Measurements from ENCODE around the gene MOB4. TPM values are rescaled to one million over a fixed set of nuclear protein-coding genes. Genes with fewer than 3 reads are reported as not detected.
"Not testable (repeated sequence)": the region's sequence is repeated elsewhere in the genome, so short reads cannot be mapped to it uniquely, and the experiment has no call there.

Gene MOB4
- 41.7 TPM for polyA plus RNA-seq (2013, experiment 1 of 2; ENCODE audit: insufficient read length)
- 54.5 TPM for polyA plus RNA-seq (2013, experiment 2 of 2; ENCODE audit: insufficient read length)

DNA sequence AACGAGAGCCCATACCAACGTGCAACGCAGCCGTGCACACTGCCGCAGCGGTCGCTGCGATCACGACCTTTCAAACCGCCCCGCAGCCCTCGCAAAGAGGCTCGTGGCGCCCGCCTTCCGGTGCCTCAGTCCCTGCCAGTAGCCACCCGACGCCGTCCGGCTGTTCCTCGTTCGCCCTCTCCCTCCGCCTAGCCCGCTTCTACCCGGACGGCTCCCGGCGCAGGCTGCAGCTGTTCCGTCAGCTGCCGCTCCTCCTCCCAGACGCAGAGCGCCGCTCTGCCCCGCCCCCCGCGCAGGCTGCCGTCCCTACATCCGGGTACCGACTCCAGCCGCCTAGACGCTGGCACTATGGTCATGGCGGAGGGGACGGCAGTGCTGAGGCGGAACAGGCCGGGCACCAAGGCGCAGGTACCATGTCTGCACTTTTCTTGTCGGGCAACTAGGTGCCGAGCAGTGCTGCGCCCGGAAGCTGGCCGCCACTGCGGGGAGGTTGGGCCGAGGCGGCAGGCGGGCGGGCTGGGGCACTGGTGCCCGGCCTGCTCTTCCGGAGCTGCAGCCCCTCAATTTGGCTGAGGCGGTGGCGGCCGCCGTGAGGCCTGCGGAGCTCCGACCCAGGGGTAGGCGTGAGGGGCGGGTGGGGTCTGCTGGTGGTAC, at the start of gene MOB4:
TSS of gene MOB4 (plus strand) at position 328 of the 654 bp plus-strand sequence. CDS start at position 349, 21 bp downstream.
- DNase-seq = peak; percentile 96

DNA sequence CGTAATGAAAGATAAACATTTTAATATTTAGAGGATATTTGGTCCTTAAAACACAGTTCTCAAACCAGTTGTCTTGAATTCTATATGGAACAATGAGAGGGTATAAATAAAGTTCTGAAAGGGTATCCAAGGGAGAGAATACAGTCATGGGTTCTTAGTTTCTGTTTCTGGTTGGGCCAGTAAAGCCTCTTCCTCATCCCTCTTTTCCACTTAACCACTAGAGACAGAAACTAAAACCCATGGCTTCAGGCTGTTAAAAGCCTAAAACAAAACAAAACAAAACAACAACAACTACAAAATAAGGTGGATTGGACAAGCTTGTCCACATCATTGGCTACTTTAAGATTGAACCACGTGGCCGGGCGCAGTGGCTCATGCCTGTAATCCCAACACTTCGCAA, 43.7 kb upstream of the MOB4 start:
- no peak for DNase-seq

DNA sequence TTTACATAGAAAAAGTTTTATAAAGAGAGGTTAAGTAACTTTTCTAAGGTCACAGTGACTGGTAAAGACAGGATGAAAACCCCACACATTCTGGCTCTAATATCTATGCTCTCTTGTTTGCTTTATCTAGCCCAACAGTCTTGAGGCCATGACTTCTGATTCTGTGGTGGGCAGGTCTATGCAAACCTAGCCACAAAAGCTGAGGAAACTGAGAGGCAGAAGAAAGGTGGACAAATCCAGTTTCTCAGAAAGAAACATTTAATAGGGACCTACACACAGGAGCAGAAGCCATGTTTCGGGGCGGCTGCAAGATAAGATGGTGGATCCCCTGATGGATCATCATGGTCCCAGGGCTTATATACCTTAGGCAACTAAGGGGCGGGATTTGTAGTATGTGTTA, 38.1 kb upstream of the MOB4 start:
- no peak for DNase-seq

DNA sequence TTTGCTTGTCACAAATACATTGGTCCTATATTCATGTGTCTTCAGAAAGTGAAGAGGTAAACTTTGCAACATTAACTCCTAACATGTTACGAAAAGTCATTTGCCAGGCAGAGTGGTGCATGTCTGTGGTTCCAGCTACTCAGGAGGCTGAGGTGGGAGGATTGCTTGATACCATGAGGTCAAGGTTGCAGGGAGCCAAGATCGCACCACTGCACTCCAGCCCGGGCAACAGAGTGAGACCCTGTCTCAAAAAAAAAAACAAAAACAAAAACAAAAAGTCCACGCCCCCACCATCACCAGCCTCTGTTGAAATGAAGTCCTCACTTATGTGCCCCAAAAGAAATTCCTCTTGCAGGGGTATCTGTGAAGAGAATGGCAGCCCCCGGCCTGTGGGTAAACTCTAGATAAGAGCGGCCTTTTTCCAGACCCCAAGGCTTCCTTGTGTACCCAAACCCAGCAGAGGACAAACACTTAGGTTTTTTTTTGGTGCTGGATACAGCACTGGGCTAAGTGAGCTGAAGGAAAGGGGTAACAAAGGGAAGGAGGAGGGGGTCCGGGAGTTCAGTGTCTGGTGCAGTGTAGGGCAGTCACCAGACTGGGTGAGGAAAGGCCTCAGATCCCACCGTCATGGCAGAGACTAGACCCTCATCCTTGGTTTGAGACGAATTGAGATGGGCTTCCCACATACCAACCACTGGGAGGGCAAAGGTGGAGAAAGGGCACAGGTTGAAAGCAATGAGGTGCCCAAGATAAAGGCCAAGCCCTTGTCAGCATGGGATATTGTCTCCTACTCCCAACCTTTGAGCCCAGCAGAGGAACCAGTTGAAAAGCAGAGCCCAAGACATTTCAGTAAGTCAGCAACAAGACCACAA, 35.5 kb upstream of the MOB4 start:
- no peak for DNase-seq

DNA sequence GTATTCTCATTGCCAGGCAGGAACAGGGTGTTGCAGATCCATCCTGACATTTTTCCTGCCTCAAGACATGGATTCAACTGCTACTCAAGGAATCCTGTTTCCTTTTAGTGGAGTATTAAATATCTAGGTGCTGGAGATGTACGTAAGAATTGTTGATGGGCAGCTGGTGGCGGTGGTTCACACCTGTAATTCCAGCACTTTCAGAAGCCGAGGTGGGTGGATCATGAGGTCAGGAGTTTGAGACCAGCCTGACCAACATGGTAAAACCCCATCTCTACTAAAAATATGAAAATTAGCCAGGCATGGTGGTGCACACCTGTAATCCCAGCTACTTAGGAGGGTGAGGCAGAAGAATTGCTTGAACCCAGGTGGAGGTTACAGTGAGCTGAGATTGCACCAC, 31.6 kb upstream of the MOB4 start:
- not testable (repeated sequence) for DNase-seq

DNA sequence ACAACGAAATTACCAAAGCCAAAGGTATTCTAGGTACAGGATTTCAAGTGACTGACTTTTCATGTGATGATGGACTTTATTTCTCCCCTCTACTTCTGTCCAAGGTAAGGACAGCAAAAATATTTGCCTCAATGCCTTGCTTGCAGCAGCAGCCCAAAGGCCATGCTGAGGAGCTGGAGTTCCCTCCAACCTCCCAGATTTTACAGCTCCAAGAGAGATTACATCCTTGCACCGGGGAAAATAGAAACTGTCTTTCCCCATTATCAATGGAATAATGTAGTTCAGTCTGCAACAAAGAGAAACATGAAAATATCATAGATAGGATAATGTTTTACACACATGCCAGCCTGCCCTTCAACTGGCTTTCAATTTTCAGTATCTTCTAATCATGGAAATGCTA, 29.7 kb upstream of the MOB4 start:
- DNase-seq = no peak

DNA sequence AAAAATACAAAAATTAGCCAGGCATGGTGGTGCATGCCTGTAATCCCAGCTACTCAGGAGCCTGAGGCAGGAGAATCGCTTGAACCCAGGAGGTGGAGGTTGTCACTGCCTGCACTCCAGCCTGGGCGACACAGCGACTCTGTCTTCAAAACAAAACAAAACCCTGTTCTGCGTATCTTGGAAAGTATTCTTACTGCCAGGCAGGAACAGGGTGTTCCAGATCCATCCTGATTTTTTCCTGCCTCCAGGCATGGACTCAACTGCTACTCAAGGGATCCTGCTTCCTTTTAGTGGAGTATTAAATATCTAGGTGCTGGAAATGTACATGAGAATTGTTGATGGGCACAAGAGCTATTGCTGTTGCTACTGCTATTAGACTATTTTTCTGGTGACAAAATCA, 28.5 kb upstream of the MOB4 start:
- DNase-seq = no peak

DNA sequence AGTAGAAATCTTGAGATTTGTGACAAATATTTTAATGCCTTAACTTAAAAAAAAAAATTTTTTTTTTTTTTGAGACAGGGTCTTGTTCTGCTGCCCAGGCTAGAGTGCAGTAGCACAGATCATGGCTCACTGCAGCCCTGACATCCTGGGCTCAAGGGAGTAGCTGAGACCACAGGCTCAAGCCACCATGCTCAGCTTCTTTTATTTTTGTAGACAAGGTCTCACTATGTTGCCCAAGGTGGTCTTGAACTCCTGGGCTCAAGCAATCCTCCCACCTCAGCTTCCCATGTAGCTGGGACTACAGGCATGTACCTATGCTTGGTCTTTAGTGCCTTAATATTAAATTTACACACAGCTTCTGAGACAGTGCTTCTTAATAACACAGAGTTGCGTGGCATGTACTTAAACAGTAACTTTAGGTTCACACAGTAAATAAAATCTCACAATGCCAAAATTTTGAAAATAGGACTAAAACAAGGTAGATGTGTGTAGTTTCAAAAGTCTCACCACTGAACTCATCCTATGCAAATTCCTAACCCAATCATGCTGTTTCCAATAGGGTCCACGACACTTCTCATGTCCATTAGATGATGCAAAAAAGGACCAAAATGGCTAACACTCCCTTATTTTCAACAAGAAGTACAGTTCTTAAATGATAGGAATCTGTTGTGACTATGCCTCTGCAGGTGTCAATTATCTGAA, 20.3 kb upstream of the MOB4 start:
- no peak for DNase-seq

DNA sequence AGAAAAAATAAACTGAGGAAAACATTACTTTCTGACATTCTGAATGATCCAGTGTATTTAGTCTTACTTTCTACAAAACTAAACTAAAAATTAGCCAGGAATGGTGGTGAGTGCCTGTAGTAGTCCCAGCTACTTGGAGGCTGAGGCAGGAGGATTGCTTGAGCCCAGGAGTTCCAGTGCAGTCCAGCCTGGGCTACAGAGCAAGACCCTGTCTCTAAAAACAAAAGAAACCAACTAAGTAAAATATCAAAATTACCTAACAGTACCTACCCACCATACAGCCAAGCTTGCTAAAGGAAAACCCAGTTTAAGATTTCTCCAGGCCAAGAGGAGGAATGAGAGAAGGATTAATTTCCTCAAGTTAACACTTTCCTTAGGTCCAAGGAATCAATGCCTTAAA, 19.2 kb upstream of the MOB4 start:
- DNase-seq = no peak

DNA sequence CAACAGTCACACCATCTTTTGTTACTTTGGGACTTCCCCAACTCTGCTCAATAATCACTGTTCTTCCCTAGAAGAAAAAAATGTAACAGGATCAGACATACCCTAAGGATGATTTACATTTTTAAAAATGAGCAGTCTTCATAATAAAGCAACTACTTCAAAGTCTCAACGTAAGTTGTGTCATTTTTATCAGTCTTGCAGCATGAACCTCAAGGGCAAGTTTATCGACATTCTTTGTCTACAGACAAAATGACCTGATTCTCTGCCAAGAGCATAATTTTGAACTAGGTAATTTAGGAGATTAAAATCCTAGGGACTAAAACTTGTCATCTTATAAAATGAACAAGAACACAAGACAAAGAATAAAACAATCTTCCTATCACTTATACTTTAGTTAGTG, 18.5 kb upstream of the MOB4 start:
- no peak for DNase-seq

DNA sequence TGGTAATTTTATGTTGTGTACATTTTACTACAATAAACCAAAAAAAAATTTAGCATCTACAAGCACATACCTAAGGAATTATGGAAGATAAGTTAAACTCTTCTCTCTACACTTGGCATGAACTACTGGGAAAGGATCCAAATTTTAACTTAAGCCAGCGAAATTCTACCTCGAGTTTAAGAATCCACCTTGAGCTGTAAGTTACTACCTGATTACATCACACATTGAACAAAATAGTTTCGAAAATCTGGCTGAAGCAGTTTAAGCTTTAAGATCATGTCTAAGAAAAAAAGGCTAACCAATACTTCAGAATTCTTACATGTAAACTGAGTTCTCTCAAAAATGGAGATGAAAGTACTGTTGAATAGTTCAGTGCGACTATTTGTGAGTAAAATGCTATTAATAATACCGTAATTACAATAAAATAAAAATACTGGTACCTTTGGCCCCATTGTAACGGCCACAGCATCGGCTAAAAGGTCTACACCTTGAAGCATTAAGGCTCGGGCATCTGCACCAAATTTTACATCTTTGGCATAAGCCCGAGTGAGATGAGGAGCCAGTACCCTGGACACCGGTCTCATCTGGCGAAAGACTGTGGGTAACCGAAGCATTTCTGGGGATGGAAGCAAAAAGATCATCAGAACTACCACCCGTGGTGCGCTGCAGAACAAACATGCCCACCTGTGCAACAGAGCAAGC, 17.5 kb upstream of the MOB4 start:
- peak; percentile 5 for DNase-seq

DNA sequence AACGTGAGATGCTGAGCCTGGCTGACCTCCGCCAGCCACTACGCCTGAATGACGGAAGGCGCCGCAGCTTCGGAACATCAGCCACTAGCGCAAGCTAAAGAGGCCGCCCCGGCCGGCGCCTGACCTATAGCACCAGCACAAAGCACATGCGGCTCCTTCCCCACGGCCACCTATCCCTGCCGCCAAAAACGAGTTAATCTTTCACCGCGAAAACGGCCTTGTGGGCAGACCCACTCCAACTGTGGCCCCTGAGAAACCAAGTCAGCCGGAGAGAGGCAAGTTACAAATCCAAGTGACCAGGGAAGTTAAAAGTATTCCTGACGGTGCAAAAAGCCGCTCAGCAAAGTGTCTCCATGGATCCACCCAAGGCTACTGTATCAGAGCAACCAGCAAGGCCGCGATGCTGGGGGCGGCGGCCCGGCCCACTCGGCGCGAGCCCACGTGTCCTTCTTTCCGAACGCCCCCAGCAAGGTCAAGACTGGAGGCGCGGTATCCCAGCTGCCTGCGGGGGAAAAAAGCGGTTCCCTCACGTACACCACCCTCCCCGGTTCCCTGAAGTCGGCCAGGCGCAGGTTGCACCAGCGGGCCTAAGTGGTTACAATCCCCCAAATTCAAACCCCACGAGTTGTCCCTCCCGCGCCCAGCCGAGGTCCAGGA, 16.8 kb upstream of the MOB4 start:
- DNase-seq = peak; percentile 22

DNA sequence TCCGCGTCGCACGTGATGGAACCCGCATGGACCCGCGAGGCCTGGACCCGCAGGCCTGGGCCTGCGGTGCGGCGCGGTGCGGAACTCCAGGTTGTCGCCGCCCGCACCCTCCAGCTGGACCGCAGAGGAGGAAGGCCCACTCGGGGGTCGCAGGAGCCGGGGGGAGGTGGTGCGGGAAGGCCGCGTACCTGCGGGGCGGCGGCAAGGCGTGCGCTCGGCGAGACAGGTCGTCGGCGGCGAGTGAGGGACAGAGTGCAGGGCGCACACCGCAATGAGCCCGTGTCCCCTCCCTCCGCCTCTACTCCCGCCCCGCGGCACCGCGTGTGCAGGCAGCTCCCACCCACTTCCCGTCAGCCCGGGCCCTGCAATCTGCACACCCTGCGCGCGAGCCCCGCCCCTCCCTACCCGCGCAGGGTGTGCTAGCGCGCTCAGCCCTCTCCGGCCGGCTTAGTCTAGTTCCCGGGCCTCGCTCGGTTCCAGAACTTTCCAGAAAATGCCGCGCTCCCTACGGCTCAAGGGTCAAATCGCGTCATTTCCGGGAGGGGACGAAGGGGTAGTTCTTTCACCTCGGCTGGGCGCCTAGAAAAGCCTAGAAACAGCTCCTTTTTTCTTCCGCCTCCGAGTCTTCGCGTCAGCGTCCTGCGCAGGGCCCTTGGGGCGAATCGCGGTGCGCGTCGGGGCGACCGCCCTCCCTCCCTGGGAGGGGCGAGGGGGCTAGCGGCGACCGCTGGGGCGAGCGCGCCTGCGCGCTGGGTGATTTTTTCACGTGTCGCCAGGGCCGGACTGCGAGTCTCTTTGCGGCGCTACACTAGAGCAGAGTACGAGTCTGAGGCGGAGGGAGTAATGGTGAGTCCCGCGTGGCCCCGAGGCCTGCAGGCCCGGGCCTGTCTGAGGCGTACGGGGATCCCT, 16.0 kb upstream of the MOB4 start, which contains the start of the genes HSPD1 and HSPE1:
TSS of gene HSPD1 (minus strand) at position 247 of the 909 bp plus-strand sequence. CDS start 992 bp downstream, outside the sequence.
TSS of gene HSPE1 (plus strand) at position 786 of the 909 bp plus-strand sequence. CDS start at position 844, 58 bp downstream.
- DNase-seq = peak; percentile 100

DNA sequence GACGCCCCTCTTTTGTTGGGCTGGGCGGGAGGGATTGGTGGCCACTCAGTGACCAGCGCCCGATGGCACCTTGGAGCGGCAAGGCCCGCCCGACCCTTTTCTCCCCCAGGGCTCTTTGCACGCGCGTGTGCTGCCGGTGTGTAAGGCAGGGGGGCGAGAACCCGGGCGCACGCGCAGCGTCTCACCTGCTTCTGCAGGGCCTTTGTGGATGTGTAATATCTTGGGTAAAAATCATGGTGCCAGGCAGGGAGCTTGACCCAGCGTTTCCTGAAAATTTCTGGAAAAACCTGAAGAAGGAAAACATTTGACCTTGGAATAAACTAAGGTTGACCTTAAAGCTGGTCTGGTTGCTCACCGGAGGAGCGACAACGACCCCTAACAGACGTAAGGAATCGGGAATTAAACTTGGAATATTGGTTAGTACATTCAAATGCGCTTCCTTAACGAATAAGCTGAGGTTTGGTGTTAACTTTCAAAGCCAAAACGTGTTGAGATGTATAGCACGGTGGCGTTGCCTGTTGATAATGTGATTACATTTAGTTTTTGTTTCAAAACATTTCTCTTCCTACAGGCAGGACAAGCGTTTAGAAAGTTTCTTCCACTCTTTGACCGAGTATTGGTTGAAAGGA, 15.2 kb upstream of the MOB4 start:
- peak; percentile 3 for DNase-seq

DNA sequence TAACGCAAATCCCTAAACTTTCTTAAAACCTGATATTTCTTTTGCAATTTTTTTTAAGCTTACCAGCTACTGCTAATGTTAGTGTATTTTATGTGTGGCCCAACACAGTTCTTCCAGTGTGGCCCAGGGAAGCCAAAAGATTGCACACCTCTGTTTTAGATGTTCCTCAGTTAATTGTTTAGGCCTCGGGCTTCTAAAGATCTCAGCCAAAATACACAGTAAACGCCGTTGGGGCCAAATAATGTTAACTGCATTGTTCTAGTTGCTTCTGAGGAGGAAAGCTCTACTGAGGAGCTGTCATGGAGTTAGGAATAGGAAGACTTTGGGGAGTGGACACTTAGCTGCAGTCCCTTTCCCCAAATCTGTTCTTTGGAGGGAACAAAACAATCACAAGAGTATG, 13.7 kb upstream of the MOB4 start:
- DNase-seq = no peak

DNA sequence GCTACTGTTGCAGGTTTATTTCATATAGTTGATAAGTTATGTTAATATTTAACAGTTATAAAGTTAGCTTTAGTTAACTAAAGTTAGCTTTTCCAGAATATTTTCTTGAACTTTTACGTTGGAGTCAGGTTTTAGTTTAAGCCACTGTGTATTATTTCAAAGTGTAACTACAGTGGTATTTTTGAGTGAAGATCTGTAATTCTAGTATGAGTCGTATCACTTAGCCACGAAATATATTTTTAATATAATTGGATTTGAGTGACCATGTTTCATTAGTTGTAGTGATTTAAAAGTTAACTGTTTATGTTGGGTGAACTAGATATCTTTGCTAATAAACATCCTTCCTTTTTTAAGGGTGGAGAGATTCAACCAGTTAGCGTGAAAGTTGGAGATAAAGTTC, 13.2 kb upstream of the MOB4 start:
- DNase-seq = no peak

DNA sequence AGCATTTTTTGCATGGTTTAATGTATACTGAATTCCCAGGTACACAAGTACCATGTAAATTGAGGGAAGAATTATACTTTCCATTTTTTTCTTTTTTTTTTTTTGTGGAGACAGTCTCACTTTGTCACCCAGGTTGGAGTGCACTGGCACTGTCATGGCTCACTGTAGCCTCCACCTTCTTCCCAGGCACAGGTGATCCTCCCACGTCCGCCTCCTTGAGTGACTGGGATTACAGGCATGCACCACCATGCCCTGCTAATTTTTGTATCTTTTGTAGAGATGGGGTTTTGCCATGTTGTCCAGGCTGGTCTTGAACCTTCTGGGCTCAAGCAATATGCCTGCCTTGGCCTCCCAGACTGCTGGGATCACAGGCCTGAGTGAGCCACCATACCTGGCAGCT, 11.9 kb upstream of the MOB4 start:
- DNase-seq = no peak

DNA sequence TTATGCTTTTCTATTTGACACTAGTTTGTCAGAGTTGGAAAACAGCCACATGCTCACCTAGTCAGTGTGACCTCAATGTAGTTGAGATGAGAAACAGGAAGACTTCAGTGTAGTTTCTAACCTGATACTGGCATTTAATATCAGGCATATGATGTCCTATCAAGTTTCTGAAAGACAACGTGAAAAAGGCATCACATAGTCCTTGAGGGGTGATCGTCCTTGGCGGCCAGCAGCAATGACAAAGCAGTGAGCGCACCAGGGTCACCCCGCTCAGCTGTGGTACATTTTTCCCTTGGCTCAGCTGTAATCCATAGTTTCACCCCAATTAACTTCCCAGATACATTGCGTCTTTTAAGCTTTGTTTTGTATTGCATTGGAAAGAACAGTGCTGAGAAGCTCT, 11.4 kb upstream of the MOB4 start:
- no peak for DNase-seq

DNA sequence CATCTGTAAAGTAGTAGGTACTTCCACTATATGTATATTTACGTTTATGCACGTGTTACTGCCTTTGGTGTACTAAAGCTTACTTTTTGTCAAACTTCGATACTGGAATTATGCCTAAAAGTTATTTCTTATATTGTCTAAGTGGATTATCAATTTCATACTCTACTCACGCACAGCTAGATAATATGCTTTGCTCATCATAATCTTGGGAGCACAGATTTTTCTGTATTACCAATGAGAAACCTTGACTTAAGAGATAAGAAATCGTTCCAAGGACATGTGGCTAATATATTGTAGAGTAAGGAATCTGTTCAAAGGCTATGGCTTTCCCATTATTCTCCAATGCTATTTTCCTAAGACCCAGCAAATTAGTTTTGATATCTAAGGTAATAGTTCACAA, 9.2 kb upstream of the MOB4 start:
- no peak for DNase-seq

DNA sequence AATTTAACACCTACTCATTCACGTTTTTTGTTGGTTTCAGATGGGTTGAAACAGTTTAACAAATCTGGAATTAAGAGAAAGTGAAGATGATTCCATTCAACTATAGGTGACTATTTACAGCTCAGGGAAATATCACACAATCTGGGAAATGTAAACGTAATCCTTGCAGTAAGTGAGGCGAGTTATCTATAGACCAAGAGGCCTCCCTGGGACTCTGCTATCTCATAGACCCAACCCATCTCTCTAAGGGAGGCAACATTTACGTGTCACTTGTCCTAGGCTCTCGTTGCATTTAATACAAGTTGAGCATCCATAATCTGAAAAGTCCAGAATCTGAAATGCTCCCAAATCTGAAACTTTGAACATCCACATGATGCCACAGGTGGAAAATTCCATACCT, 2.0 kb upstream of the MOB4 start:
- no peak for DNase-seq

Data from fibroblast of skin of scalp (primary cell).